ENCODE results near the gene NDUFA3. TPM values are rescaled to one million over a fixed set of nuclear protein-coding genes. Genes with fewer than 3 reads are reported as not detected.

Gene NDUFA3
- total and polyA plus RNA-seq, 2 of the 13 experiments (the other 11 are each of a cell fraction or from before 2014, with no cell fraction given) = 31.6 to 75.4 TPM

GRCh38 chr19:54137699-54138488 lies 35.2 kb downstream of the NDUFA3 start, which contains the start of gene CNOT3 (continued):
- 0 out of 2 replicates have a peak, but pooled peaks have one; percentile 57 for TF ChIP-seq ZNF546 (CRISPR knock-in tag; conservative IDR thresholded peaks at IDR 0.05)
- no peak for TF ChIP-seq JDP2 (CRISPR knock-in tag; IDR thresholded peaks at IDR 0.05; ENCODE audit: borderline replicate concordance)
- TF ChIP-seq ZNF180 (CRISPR knock-in tag; IDR thresholded peaks at IDR 0.05; ENCODE audit: borderline replicate concordance, low read depth) = no peak
- no peak for TF ChIP-seq ZNF253 (CRISPR knock-in tag; IDR thresholded peaks at IDR 0.05; ENCODE audit: borderline replicate concordance)
- TF ChIP-seq ZNF44 (CRISPR knock-in tag; IDR thresholded peaks at IDR 0.05) = no peak
- TF ChIP-seq BORCS8-MEF2B (CRISPR knock-in tag; IDR thresholded peaks at IDR 0.05) = peak; percentile 65

GRCh38 chr19:54138489-54139256 lies 36.0 kb downstream of the NDUFA3 start:
- intact Hi-C loops (cut with micrococcal nuclease; ENCODE audit: unreplicated experiment) = loop anchor here (5.0 kb wide), 1 partner anchor 64 kb away; the partner anchor contains the start of gene RPS9
- ChIA-PET CTCF (ENCODE audit: low intra/inter-chr PET ratio, low total read pairs) (no interaction called here), POLR2A (interaction anchor here (0.6 to 2.8 kb wide), 5 partner anchors 13 to 310 kb away, joined by 3 to 38 read pairs (median 4); partner anchors contain the start of genes LENG1, LENG8, PRPF31 and TFPT)
- H3K27me3 ChIP-seq (ENCODE audit: control insufficient read depth in 1 of 2, insufficient read depth in 2 of 2, low read length in 2 of 2) = no peaks in the 10 kb centered on the region; a peak in 1 of 5 replicates
- H3K27ac ChIP-seq (ENCODE audit: extremely low read length, insufficient read depth, low read length) = peak overlapping the region; percentile 9
- peak overlapping the region; percentile 74 to 86 (median 82) for H3K4me3 ChIP-seq (replicated peaks in 1 of 3; ENCODE audit: insufficient read depth in 1 of 3, low read depth in 2 of 3, low read length in 3 of 3)
- BruUV-seq (replicated peaks) = TSS peak; percentile 37
- H3K79me2 ChIP-seq (ENCODE audit: insufficient read depth, low read length) = peaks cover 39% of the 10 kb centered on the region
- no peak for DNase-seq (ENCODE audit: low spot score)
- peak overlapping the region; percentile 97; the same call in 1 of the 2 replicates for H3K9ac ChIP-seq (ENCODE audit: insufficient read depth, low read depth, low read length)
- peaks cover 42% of the 10 kb centered on the region for H3K4me1 ChIP-seq (ENCODE audit: insufficient read depth, low read length)
- no peak overlapping the region for H2AFZ ChIP-seq (ENCODE audit: low read length)
- peaks cover 25 to 41% of the 10 kb centered on the region in 2 experiments for H3K36me3 ChIP-seq (replicated peaks in 1 of 2; ENCODE audit: control insufficient read depth in 1 of 2, insufficient read depth in 2 of 2, low read length in 2 of 2)
- peaks cover 11% of the 10 kb centered on the region; the same call in 1 of the 2 replicates for H4K20me1 ChIP-seq (ENCODE audit: insufficient read depth, low read length)
- peak overlapping the region; percentile 87 for H3K4me2 ChIP-seq (ENCODE audit: low read depth, low read length)
- no peak for FAIRE-seq
- in situ Hi-C loops (cut with HindIII; ENCODE audit: extremely low pct_ligation_motif_present, low pct_unique_long_range_greater_than_20kb) = no loop called here
- 51% methylated on average over 20 of the region's 31 CpGs for WGBS (ENCODE audit: low lambda C conversion rate)
- H3K9me3 ChIP-seq (ENCODE audit: low read length) = peaks cover 2% of the 10 kb centered on the region
- no peak for ATAC-seq
- TF ChIP-seq POLR2G (IDR thresholded peaks at IDR 0.05; ENCODE audit: low read depth, low read length) (0 out of 2 replicates have a peak, but pooled peaks have one; percentile 8), HDAC1 (CRISPR knock-in tag; IDR thresholded peaks at IDR 0.05) (0 out of 2 replicates have a peak, but pooled peaks have one; percentile 18), ZBTB40 (IDR thresholded peaks at IDR 0.05) (no peak), ZBTB40 (CRISPR knock-in tag; IDR thresholded peaks at IDR 0.05) (0 out of 2 replicates have a peak, but pooled peaks have one; percentile 50)
